ENCODE results near the gene CHTF18.
"Not testable (repeated sequence)": the region's sequence is repeated elsewhere in the genome, so short reads cannot be mapped to it uniquely, and the experiment has no call there.

The CHTF18 gene

DNA sequence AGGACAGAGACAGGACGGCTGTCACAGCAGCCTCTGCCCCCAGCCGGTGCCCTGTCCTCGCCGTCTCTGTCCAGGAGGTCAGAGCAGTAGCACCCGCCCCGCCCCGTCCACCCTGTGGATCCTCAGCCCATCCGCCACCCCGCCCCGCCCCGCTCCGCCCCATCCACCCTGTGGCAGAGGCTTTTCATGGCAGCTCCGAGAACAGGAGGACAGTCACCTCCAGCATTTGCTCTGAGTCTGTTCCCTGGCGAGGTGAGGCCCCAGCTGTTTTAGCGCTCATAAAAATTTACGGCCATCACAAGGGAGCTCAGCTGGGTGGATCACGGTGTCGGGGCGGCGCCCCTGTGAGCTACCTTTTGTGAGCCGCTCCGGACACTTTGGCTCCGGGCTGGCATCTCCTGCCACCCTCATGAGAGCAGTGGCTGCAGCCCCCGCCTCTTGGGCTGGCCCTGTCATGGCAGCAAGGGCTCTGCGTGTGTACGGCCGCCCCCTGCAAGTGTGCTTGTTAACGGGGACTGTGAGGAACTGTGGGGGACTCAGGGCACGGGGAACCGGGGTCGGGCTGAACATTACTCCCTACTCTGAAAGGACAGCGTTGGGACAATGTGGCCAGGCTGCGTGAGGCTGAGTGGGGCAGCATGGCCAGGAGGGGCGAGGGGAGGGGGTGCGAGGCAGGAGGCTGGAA is 44.4 kb downstream of the CHTF18 start:
- DNase-seq: no peak

DNA sequence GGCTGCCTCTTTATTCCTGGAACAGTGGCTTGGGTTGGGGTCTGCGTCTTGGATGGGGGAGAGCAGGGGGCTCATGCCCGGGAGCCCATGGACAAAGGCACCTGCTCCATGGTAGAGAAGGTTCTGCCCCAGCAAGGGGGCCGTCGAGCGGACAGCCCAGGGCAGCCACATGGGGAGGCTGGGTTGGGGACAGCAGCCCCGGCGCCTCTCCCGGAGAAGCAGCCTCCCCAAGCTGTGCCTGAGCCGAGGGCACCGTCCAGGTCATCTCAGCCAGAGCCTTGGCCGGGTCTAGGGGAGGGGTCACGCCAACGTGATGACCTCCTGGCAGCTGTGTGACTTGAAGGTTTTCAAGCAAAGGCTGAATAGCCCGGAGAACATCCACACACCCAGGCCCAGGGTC is 45.0 kb downstream of the CHTF18 start:
- no peak for DNase-seq

DNA sequence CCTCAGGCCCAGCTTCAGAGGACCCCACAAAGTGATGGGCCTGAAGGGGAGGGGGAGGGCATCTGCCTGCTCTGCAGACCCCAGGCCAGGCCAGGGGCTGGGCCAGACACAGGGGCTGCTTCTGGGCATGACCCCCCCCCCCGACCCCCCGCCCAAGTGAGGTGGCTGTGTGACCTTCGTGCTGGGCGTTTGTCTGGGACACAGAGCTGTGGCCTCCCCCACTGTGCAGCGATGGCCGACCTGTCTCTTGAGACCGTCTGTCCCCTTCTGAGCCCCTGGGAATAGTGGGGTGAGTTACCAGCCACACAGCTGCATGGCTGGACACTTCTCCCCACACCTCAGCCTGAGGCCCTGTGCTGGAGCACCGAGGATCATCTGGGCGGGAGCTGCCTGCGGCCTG is 47.0 kb downstream of the CHTF18 start:
- no peak for DNase-seq

DNA sequence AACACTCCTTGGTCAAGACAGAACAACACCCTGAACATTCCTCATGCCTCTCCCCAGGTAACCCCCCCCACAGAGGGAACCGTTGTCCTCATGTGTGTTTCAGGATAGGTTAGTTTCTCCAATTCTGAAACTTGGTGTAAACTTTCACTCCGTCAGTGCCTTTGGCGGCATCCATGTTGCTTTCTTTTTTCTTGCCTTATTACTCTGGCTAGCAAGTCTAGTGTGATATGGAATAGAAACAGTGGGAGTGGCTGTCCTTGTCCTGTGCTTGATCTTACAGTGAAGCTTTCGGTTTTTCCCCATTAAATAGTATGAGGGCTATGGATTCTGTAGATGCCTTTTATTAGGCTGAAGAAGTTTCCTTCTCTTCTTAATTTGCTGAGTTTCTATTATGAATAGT is 47.8 kb downstream of the CHTF18 start:
- DNase-seq: no peak

DNA sequence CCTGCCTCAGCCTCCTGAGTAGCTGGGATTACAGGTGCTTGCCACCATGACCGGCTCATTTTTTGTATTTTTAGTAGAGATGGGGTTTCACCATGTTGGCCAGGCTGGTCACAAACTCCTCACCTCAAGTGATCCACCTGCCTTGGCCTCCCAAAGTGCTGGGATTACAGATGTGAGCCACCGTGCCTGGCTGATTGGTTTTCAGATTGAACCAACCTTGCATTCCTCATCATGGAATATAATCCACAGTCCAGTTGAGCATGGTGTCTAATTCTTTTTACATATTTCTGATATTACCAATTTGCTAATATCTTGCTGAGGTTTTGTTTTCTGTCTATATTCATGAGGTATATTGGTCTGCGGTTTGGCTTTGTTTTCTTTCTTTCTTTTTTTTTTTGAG is 48.4 kb downstream of the CHTF18 start:
- not testable (repeated sequence) for DNase-seq

DNA sequence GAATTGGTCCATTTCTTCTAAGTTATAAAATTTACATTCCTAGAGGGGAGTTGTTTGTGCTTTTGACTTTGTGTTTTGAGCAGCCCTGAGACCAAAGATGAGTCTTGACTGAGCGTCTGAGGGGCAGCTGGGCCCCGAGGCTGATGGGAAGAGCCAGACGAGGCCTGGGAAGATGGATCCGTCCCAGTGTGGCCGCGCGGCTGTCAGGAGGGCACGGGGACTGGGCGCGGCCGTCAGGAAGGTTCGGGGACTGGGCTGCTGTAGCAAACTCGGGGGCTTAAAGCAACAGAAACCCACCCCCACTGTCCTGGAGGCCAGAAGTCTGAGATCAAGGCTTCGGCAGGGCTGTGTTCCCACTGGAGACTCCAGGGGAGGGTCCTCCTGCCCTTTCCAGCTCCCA is 50.3 kb downstream of the CHTF18 start:
- no peak for DNase-seq

DNA sequence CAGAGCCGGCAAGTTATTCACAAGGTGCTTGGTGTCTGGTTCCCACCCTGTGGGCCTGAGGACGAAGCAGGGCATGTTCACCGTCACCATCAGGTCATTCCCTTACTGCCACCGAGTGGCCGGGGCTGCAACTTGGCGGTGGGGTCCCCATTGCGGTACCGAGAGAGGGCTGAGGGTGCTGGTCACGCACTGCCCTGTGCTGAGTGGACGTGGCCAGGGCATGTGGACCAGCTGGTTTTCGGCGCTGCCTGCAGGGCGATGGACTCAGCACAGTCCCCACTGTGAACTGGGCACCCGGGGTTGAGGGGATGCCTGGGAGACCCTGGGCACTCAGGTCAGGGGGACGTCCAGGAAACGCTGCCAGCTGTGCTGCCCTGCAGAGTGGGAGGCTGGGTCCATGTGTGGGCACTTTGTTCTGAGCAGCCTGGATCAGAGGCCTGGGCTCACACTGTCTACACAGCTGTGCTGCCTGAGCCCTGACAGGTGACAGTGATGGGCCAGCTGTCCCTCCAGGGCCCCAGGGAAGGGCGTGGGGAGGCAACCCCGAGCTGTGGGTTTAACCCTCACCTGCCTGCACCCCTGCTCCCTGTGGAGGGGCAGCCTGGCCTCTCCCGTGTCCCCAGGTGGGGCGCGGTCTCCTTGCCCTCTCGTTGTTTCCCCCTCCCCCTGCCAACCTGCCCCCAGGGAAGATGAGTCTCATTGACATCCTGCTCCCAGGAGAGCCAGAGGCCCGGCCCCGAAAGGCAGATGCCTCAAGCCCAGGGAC is 51.4 kb downstream of the CHTF18 start:
- no peak for DNase-seq

DNA sequence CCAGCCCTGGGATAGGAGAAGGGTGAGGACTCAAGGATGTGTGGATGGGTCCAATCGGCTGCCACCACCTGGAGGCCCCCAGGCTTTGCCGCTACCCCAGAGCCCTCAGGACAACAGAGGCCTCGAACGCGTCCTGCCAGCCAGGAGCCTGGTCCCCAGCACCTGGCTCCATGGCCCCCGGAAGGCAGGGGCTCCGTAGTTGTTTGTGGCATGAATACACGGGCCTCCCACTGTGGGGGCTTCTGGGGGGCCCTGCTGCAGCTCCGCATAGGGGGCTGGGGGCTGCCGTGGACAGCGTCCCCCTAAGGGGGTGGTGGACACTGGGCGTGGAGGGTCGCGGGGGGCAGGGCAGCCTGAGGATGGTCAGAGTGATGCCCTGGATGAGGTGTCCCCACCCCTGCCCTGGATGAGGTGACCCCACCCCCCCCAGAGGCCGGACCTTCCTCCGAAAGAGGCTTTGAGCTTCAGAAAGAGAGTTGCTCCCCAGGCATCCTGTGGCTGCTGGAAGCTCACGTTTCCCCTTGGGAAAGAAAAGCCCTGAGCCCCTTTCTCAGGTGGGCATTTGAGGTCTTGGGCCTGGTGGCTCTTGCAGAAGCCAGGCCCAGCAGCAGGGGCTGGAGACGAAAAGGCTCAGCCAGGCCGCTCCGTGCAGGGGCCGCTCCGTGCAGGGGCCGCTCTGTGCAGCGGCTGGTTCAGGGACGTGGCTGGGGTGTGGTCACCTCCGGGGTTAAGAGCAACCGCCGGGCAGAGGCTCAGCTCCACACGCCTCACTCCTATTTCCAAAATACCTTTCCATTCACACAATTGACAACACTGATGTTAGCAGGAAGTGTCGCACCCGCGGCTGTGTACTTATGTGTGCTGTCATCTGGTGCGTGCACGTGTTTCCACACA is 52.4 kb downstream of the CHTF18 start:
- DNase-seq: no peak

DNA sequence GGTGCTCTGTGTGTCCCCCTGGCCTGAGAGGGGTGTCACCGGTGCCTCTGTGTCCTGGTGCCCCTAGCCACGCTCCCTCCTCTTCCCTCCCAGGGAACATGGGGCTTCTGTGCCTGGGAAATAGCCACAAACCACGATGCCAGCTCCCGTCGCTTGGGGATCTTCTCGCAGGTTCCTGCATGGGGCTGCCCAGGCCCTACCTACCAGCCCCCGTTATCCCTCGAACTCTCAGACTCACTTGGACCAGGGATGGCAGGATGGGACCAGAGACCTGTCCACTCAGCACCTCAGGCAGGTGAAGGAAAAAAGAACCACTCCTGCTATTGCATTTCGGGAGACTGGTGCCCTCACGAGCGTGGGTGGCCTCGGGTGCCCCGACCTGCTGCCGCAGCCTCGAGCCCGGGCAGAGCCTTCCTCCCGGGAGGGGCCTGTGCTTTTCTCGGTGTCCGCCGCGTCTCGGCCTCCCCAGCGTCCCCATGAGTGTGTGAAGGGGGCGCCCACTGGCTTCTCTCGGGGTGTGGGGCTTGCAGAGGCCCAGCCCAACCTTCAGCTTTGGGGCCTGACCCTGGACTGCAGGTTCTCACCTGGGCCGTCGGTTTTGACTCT is 53.1 kb downstream of the CHTF18 start:
- DNase-seq: no peak

DNA sequence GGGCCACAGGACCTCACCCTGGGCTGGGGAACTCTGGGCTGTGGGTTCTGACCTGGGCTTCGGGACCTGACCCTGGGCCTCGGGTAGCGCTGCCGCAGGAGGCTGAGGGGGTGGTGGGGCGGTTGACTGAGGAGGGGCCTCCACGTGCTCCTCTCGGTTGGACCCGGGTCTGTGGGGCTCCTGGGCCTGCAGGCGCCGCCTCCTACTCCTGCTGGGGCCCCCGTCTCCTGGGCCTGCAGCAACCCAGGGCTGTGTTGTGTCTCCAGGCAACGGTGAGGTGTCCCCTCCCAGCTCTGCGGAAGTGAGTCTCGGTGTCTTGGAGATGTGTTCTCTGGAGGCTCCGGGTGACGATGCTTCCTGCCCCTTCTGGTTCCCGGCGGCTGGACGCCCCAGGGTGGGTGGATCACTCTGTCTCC is 53.6 kb downstream of the CHTF18 start:
- peak; percentile 9 for DNase-seq

DNA sequence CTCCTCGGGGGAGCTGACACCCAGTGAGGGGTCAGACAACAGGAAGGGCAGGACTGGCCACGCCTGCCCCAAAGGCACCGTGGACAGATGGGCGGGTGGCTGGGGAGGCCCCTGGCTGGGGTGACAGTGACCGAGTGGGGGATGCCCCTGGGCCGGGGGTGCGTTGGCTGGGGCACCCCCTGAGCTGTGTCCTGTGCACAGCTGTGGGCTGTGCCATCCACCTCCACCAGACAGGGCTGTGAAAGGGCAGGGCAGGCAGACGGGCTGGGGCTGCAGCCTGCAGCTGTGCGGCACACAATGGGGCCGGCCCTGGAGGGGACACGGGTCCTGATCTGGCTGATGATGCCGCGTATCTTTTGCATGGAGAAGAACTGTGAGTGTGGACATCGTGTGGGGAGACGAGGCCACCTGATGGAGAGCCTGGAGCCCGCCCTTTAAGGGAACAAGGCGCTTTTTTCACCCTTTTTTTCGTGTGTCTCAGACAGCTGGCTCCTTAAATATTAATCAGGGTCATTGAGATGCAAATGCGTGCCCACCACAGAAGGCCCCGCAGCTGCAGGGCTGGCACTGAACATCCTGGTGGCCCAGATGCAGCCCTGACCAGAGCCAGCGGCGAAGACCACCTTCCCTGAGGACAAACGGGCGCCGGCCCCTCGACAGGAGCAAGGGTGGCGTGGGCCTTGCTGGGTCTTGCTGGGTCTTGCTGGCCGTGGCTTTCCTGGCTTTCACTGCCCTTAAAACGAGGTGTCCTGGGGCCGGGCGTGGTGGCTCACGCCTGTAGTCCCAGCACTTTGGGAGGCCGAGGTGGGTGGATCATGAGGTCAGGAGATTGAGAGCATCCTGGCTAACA is 54.5 kb downstream of the CHTF18 start:
- no peak for DNase-seq

DNA sequence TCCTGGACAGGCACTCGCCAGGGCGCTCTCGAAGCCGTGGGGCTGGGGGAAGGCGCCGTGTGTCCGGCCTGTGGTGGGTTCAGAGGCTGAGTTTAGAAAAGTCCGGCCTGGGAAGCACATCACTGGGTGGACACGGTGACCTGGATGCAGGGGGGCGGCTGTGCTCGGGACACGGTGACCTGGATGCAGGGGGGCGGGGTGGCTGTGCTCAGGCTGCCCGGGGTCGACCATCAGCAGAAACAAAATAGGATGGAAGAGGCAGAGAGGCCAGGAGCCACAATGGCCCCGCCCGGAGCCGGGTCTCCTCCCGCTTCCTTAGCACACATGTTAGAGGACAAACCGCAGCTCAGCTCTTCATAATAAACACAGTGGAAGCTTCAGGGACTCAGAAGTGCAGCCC is 55.4 kb downstream of the CHTF18 start:
- DNase-seq: no peak

DNA sequence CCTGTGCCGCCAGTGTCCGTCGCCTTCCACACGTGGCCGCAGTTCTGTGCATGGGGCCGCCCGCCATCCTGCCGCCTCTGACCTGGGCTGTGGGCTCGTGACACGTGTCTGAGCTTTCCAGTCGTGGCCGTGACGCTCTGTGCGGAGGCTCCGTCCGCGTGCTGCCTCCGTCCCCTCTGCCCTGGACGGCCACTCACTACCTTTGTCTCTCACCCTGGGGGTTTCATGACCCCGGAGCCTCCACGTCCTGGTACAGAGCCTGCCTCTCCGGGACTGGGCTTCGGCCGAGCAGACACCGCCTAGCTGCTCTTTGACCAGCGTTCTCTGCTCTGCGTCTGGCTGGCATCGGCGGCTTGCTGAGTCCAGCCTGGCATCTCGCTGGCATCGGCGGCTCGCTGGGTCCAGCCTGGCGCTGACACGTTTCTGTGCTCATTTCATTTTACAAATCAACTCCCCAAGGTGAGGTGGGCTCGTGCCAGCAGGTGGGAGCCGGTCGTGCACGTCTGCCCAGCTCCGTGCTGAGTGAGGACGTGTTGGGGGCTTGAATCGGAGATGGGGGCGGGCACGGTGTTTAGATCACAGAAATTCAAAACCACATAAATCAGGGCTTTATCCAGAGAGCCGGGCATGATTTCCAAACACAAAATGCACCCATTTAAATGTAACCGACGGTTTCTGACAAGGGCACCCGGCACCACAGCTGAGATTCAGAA is 56.4 kb downstream of the CHTF18 start:
- DNase-seq: no peak

DNA sequence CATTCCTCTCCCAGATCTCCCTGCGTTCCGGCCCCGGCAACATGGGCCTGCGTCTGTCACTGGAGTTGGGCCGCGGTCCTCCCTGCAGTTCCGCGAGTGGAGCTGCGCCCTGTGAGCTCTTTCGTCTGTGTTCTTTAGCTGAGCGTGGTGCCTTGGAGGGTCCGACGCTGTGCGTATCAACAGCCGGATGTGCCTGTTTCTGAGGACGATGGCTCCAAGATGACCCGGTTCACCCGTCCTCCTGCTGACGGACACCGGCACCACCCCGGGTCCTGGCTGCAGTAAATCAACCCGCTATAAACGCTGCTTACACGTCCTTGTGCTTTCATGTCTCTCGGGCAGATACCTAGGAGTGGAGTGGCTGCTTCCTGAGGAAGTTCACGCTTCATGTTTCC is 56.9 kb downstream of the CHTF18 start:
- no peak for DNase-seq

DNA sequence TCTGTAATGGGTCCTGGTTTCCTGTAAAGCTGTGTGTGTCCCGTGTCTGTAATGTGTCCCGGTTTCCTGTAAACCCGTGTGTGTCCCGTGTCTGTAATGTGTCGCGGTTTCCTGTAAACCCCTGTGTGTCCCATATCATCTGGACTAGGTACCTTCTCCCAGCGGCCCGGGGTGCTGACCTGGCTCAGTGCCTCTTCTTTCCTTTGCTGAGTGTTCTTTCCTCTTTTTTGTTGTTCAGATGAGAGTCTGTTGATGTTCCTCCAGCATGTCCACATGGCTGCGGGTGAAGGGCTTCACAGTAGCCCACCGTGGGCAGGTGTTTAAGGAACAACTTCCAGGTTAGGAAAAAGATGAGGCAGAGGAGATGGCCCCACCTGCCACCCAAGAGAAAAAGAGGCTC is 58.7 kb downstream of the CHTF18 start:
- DNase-seq: no peak

All from stimulated activated CD4-positive, alpha-beta T cell treated with anti-CD3 and anti-CD28 coated beads, Interleukin-15, amount 100 ng/mL, for 24 hours (primary cell).